GM19240 (cell line): Measurements from ENCODE around the gene RABEPK.
A peak's percentile ranks its signal among the peaks of the same experiment; 100 is the strongest.
"Not testable (repeated sequence)": the region's sequence is repeated elsewhere in the genome, so short reads cannot be mapped to it uniquely, and the experiment has no call there.

ENCODE experiments used
- DNase-seq: peaks from one replicate; pipeline ENCODE4 v3.0.0; 2011; ENCODE audit warnings: low spot score; ENCODE audit not compliant: insufficient read length

Gene RABEPK

GRCh38 chr9:125243792-125244260 lies 43.5 kb downstream of the RABEPK start:
- no peak for DNase-seq

DNA sequence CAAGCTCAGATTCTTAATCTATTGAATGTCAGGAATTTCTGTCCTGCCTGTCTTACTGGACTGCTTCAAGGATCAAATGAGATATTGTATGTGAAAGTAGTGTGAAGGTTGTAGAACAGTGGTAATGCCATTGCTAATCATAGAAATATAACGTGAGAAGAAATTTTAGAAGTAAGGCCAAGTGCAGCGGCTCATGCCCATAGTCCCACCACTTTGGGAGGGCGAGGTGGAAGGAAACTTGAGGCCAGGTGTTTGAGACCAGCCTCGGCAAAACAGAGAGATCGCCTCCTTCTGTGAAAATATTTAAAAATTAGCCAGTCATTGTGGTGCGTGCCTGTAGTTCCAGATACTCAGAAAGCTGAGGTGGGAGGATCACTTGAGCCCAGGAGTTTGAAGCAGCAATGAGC lies 45.9 kb downstream of the RABEPK start:
- DNase-seq: no peak

DNA sequence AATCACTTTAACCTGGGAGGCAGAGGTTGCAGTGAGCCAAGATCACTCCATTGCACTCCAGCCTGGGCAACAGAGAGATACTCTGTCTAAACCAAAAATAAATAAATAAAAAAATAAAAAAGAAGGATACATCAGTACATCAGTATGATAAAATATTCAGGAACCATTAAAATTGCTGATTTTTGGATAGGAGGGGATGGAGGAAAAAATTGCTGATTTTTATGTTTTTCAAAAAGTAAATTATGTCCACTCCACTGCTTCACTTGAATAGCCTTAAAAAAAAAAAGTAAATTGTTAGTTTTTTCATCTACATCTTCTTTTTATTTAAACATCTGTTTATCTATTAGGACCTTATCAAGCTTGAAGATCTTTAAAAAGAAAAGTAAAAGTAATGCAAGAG lies 53.9 kb downstream of the RABEPK start:
- no peak for DNase-seq

DNA sequence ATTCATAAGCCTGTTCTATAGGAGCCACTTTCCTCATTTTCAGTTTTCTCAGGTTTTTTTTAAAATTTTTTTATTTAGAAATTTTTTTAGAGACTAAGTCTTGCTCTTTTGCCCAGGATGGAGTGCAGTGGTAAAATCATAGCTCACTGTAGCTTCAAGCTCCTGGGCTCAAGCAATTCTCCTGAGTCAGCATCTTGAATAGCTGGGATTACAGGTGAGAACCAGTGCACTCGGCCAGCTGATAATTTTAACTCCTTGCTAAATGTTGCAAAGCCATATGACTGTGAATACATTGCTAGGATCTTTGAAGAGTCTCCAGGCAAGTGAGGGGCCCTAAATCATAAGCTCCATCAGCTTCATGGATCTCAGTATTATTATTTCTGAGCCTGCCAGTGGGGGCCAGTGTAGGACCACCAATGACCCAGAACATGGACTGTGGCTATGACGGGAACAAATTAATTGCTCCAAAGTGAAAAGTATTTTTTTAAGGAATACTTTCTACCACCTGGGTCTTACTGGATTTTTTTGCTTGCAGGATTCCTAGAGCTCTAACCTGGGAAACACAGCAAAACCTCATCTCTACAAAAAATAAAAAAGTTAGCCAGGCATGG lies 55.5 kb downstream of the RABEPK start:
- DNase-seq: no peak

DNA sequence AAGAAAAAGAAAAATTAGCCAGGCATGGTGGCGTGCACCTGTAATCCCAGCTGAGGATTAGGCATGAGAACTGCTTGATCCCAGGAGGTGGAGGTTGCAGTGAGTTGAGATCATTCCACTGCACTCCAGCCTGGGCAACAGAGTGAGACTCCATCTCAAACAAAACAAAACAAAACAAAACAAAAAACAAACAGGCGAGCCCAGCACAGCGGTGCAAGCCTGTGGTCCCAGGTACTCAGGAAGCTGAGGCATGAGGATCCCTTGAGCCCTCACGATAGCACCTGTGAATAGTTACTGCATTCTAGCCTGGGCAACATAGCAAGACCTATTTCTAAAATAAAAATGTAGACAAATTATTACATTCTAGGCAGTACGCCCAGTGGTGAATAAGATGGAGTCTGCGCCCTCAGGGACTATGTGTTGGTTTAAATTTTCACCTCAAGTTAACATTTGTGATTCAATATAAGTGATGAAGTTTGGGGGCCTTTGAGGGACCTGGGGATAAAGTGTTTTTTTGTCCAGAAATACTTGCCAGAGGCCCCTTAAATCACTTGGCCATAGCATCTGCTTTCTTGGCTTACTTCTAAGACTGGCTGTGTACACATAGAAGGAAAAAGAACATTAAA lies 57.9 kb downstream of the RABEPK start:
- no peak for DNase-seq

DNA sequence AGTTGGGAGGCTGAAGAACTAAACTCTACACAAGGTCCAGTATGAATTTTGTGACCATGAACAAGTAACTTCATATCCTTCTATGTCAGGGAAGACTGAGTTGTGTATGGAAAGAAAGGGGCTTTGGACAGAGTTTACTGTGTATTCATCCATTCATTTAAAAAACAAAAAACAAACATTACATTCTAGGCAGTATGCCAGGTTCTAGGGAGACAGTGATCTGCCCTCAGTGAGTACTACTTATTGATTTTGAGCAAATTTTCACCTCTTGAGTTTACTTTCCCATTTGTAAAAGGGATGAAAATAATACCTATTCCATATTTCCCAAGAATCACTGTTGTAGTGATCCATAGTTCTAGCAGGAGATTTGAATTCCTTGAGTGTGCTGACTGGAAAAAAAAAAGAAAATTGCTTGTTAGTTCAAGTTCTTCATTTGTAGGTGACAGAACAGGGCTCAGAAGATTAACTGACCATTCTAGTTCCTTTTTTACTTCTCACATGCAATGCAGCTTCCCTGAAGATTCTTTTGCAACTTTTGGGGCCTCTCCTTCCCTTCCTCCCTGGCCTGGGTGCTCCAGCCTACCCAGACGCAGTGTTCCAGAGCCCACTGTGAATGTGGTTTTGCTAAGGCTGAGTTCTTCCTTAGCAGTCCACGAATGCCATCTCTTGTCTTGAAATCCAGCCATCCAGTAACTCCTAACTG lies 58.6 kb downstream of the RABEPK start:
- no peak for DNase-seq

DNA sequence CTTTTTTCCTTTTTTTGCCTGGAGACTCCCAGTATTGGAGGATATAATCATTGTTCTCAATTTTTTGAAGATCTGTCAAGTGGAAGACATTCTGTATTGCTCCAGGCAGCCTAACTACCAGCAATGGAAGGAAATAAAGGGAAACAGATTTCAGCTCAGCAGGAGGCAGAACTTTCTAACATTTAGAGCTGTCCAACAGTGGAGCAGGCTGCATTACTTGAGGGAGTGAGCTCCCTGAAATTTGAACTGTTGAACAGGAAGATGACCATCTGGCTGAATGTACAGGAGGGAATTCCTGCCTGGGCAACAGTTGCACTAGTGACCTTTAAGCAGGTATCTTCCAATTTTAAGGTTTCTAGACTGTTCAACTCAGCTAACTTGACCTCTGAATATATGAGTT lies 60.2 kb downstream of the RABEPK start:
- no peak for DNase-seq

DNA sequence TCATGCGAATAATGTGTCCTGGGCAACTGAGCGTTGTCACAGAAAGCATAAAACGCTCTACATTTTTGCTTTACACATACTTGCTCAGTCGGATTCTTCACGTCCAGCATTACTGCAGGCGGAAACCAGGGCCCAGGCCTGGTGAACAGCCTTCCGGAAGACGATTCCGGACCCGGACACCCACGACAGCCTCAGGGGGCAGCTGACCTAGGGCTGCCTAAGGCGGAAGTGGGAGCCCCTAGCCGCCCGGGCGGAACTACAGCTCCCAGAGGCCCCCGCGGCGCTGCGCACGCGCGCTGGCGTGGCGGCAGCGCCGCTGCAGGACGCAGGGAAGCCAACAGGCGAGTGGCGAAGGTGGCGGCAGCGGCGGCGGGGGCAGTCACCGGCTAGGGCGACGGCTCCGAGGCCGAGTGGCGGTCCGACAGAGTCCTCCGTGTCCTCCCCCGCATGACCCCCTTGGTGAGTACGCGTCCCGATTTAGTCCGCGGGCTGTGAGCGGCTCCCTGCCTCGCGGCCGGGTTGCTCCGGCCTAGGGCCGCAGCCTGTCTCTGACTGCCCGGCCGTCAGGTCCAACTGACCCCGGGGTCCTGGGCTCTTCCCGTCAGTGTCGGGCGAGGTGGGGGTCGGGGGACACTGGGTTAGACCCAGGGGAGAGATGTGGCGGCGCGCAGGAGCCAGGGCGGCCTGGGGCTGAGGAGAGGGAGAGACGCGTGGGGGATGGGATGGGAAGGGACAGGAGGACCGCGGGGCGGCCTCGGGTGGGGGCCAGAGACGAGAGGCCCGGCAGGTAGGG lies 61.4 kb downstream of the RABEPK start, which contains the start of gene GAPVD1:
GAPVD1 (plus strand) TSS at position 326 of the 793 bp plus-strand sequence. CDS start 37,096 bp downstream, outside the sequence.
- DNase-seq: peak; percentile 96

GRCh38 chr9:125262294-125262991 lies 62.1 kb downstream of the RABEPK start:
- no peak for DNase-seq

GRCh38 chr9:125264068-125264467 lies 63.7 kb downstream of the RABEPK start:
- DNase-seq: not testable (repeated sequence)

- no peak for DNase-seq
These were observed 68.2 kb downstream of the RABEPK start for GRCh38 chr9:125268394-125269013.

GRCh38 chr9:125269014-125269397 lies 68.7 kb downstream of the RABEPK start:
- no peak for DNase-seq

DNA sequence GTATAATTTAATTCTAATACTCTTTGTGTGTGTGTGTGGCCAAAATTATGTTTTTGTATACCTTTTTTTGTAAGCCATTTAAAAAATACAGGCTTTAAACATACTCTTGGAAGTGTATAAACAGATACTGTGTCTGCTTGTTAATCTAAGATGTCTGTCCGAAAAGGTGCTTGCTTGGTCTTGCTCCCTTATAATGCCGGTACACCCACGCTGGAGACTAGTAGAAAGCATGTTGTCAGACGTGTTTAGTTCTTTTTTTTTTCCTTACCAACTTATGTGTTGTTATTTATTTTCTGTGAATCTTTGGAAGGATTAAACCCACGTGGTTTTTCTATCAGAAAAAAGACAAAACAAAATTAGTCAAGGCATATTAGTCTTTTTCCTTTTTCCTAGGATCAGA lies 70.7 kb downstream of the RABEPK start:
- no peak for DNase-seq

DNA sequence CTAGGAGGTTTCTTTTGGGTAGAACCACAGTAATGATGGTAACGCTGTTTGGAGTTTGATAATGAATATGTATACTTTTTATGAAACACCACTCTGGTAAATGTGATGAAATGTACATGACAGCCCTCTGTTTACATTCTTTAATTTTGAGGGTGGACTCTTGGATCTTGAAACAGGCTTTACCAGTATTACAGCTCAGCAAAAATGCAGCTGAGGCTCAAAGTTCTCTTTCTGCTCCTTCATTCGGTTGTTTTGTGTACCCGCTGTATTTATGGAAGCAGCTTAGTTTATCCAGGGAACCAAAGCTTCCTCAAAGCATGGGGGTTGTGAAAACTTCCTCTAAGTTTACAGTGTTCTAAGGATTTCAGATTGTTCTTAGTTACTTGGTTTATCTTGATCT lies 72.4 kb downstream of the RABEPK start:
- no peak for DNase-seq

- DNase-seq: no peak
These were observed 76.4 kb downstream of the RABEPK start for GRCh38 chr9:125276771-125277170.

- DNase-seq: no peak
These were observed 77.1 kb downstream of the RABEPK start for GRCh38 chr9:125277411-125277810.

- DNase-seq: no peak
These were observed 80.6 kb downstream of the RABEPK start for GRCh38 chr9:125280945-125281344.
